HCT116 (cell line): ENCODE results near the gene MYH15. TPM values are rescaled to one million over a fixed set of nuclear protein-coding genes. Genes with fewer than 3 reads are reported as not detected.

Experiments used
- ATAC-seq: fragments of 200-7000 bp; cut with Tn5 transposase; 2 replicates; pipeline ENCODE4 v1.9.1; 2020; ENCODE audit warnings: mild to moderate bottlenecking, moderate library complexity
- BruUV-seq: library from RNA; stranded (reverse); fragments of 400-500 nt; replicated peaks from 2 replicates; lab custom pipeline; 2021; lab: Mats Ljungman, UMichigan
- CTCF ChIA-PET: fragments of 300-600 bp; sonication (Branson Sonifier 250); formaldehyde crosslinking; loops from one replicate; lab custom pipeline; 2021; ENCODE audit warnings: antibody characterized with exemption; lab: Charles Lee
- POLR2A ChIA-PET: fragments of 300-600, 350-600 bp; sonication (Branson Sonifier 250); formaldehyde crosslinking; loops from one replicate; lab custom pipeline; 2021; ENCODE audit warnings: antibody characterized with exemption; lab: Charles Lee
- RAD21 ChIA-PET, 2 experiments: fragments of 300-600 bp; sonication (Branson Sonifier 250); formaldehyde crosslinking; loops; one replicate each; lab custom pipeline; 2023; ENCODE audit warnings: low total read pairs in 2 of 2; ENCODE audit not compliant: uncharacterized antibody in 2 of 2, unreplicated experiment in 2 of 2, low non-redundant PET in 1 of 2; lab: Charles Lee
- DNase-seq: peaks from one replicate; pipeline ENCODE4 v3.0.0-alpha.2; 2010; ENCODE audit warnings: low read depth, low spot score
- H2AFZ ChIP-seq: fragments of 200-600 bp; shearing (Covaris generic), sonication (generic); 2 replicates; pipeline ENCODE4 v1.6.1; 2017; ENCODE audit warnings: low read depth, mixed run types, mixed read lengths, antibody characterized with exemption, low read length; ENCODE audit not compliant: poor library complexity, severe bottlenecking
- H3K27ac ChIP-seq: 2 replicates; pipeline ENCODE4 v1.5.1; 2012; ENCODE audit warnings: low read depth, low read length
- H3K27me3 ChIP-seq: fragments of 200-600 bp; sonication (generic); 2 replicates; pipeline ENCODE4 v1.6.1; 2016; ENCODE audit warnings: mixed run types, low read length, mixed read lengths; ENCODE audit not compliant: insufficient read depth
- H3K36me3 ChIP-seq, 2 experiments: fragments of 200-500 bp in 1 of 2; fragments of 200-600 bp in 1 of 2; sonication (Bioruptor generic) in 1 of 2; sonication (generic) in 1 of 2; 2 replicates each; pipeline versions ENCODE4 v1.5.1 to v1.6.1; 2014 to 2016; ENCODE audit warnings: low read length in 2 of 2, inconsistent platforms in 1 of 2, mixed read lengths in 1 of 2, mixed run types in 1 of 2; ENCODE audit not compliant: insufficient read depth in 2 of 2, control insufficient read depth in 1 of 2
- H3K4me1 ChIP-seq, 2 experiments: fragments of 200-600 bp in 1 of 2; sonication (generic) in 1 of 2; 2 replicates each; pipeline versions ENCODE4 v1.5.1 to v1.6.1; 2012 to 2017; ENCODE audit warnings: low read length in 2 of 2, inconsistent platforms in 1 of 2, mild to moderate bottlenecking in 1 of 2, mixed read lengths in 1 of 2, mixed run types in 1 of 2, moderate library complexity in 1 of 2; ENCODE audit not compliant: insufficient read depth in 2 of 2, control insufficient read depth in 1 of 2
- H3K4me2 ChIP-seq: fragments of 200-600 bp; sonication (generic); 2 replicates; pipeline ENCODE4 v1.6.1; 2017; ENCODE audit warnings: mixed run types, low read length, mixed read lengths
- H3K4me3 ChIP-seq, 2 experiments: fragments of 200-600 bp in 1 of 2; sonication (generic) in 1 of 2; replicated peaks in 1 of 2; 2 replicates each; pipeline ENCODE4 v1.5.1; 2011 to 2016; ENCODE audit warnings: low read length in 2 of 2, control low read depth in 1 of 2, low read depth in 1 of 2, mild to moderate bottlenecking in 1 of 2, mixed read lengths in 1 of 2, mixed run types in 1 of 2
- H3K79me2 ChIP-seq: fragments of 200-600 bp; sonication (generic); 2 replicates; pipeline ENCODE4 v1.6.1; 2017; ENCODE audit warnings: mild to moderate bottlenecking, mixed run types, low read length, moderate library complexity, mixed read lengths; ENCODE audit not compliant: insufficient read depth
- H3K9ac ChIP-seq: fragments of 200-600 bp; sonication (generic); 2 replicates; pipeline ENCODE4 v1.6.1; 2016; ENCODE audit warnings: low read length, mixed read lengths
- H3K9me2 ChIP-seq: fragments of 200-600 bp; sonication (generic), shearing (Covaris generic); 2 replicates; pipeline ENCODE4 v1.6.1; 2017; ENCODE audit warnings: mixed run types, mild to moderate bottlenecking, moderate library complexity; ENCODE audit not compliant: insufficient read depth
- H3K9me3 ChIP-seq, 2 experiments: fragments of 200-500 bp in 1 of 2; fragments of 200-600 bp in 1 of 2; sonication (Bioruptor generic) in 1 of 2; sonication (generic) in 1 of 2; 2 replicates each; pipeline ENCODE4 v1.6.1; 2014 to 2017; ENCODE audit warnings: low read length in 2 of 2, mixed read lengths in 2 of 2, inconsistent platforms in 1 of 2, low read depth in 1 of 2, mild to moderate bottlenecking in 1 of 2, mixed run types in 1 of 2, moderate library complexity in 1 of 2; ENCODE audit not compliant: control insufficient read depth in 1 of 2, insufficient read depth in 1 of 2
- H4K20me1 ChIP-seq: fragments of 200-600 bp; sonication (generic), shearing (Covaris generic); 2 replicates; pipeline ENCODE4 v1.6.1; 2017; ENCODE audit warnings: mixed run types, mild to moderate bottlenecking, moderate library complexity; ENCODE audit not compliant: insufficient read depth
- ATF3 ChIP-seq: IDR thresholded peaks from 2 replicates; pipeline ENCODE4 v1.6.1; 2012
- CBX3 ChIP-seq: IDR thresholded peaks from 2 replicates; pipeline ENCODE4 v1.6.1; 2012; ENCODE audit warnings: low read depth
- CEBPB ChIP-seq: IDR thresholded peaks from 2 replicates; pipeline ENCODE4 v1.6.1; 2012; ENCODE audit warnings: low read depth
- EGR1 ChIP-seq: IDR thresholded peaks from 2 replicates; pipeline ENCODE4 v1.6.1; 2012; ENCODE audit warnings: low read depth
- ELF1 ChIP-seq: IDR thresholded peaks from 2 replicates; pipeline ENCODE4 v1.6.1; 2012; ENCODE audit warnings: low read depth, borderline replicate concordance
- EZH2 ChIP-seq: fragments of 200-600 bp; sonication (generic); IDR thresholded peaks from 2 replicates; pipeline ENCODE4 v1.6.1; 2017; ENCODE audit warnings: antibody characterized with exemption, mixed run types
- JUND ChIP-seq: IDR thresholded peaks from 2 replicates; pipeline ENCODE4 v1.6.1; 2012
- POLR2A ChIP-seq: IDR thresholded peaks from 2 replicates; pipeline ENCODE4 v1.7.0; 2011; ENCODE audit warnings: borderline replicate concordance; ENCODE audit not compliant: insufficient read depth, insufficient read length; ENCODE audit errors: extremely low read depth
- RAD21 ChIP-seq: IDR thresholded peaks from 2 replicates; pipeline ENCODE4 v1.6.1; 2012; ENCODE audit warnings: low read depth, mild to moderate bottlenecking
- ZFX ChIP-seq: fragments of 450-650 bp; IDR thresholded peaks from 2 replicates; pipeline ENCODE4 v1.6.1; 2017
- ZNF274 ChIP-seq: fragments of 200-500 bp; sonication (Bioruptor generic); IDR thresholded peaks from 2 replicates; pipeline ENCODE4 v1.6.1; 2014; ENCODE audit warnings: mild to moderate bottlenecking, low read depth, low read length, inconsistent platforms
- intact Hi-C: fragments of 100-400 bp; cut with micrococcal nuclease; formaldehyde crosslinking; loops from 2 replicates; pipeline ENCODE4 v1.10.0; 2022
- total RNA-seq: library from RNA; stranded (reverse); gene quantifications from one replicate; pipeline ENCODE4 v1.2.1, GENCODE V29; 2021; ENCODE audit not compliant: unreplicated experiment
- TF ChIP-seq, protein P1 (sequence below), 3 experiments: fragments of 200-600 bp in 1 of 3; sonication (generic) in 1 of 3; IDR thresholded peaks in 2 of 3; conservative IDR thresholded peaks in 1 of 3; 2 replicates each; pipeline ENCODE4 v1.5.1; 2012 to 2017; ENCODE audit warnings: low read depth in 2 of 3, low read length in 2 of 3, antibody characterized with exemption in 1 of 3, borderline replicate concordance in 1 of 3, control low read depth in 1 of 3, mild to moderate bottlenecking in 1 of 3, mixed read lengths in 1 of 3, mixed run types in 1 of 3, moderate library complexity in 1 of 3; ENCODE audit not compliant: insufficient read depth in 1 of 3
- TF ChIP-seq, protein P2 (sequence below): IDR thresholded peaks from 2 replicates; pipeline ENCODE4 v1.6.1; 2012
- TF ChIP-seq, protein P3 (sequence below): IDR thresholded peaks from 2 replicates; pipeline ENCODE4 v1.6.1; 2012; ENCODE audit warnings: low read depth

The MYH15 gene
- total RNA-seq, 1 experiment from 2014 or later = 11.2 TPM

DNA sequence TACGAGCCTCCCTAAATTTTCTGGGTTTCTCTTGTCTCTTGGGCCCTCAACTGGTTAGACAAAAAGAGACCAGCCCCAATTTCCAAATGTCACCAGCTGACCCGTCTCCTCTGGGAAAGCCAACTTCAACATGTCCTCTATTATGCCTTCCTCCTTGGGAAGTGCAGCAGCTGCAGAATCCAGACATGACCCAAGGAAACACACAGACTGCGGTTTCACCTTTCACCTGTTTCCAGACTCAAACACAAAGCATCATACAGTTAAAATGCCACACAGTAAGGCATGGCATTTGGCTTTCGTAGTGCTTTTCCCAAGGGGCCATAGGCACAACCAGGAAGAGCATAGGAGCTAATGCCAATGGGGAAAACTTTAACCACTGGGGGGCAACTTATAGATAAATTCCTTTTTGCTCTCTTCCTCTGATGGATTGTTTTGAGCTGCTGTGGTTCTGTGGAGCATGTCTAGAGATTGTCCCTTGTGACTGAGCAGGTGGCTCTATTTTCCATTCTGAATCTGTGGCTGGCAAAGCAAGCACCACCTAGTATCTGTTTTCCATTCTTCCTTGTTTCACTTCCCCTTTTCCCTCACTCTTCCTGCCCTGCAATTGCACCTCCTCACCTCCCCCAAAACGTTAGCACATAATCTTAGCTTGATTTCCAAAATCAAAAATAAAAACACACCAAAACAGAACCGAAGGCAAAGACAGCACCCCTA is 164.7 kb downstream of the MYH15 start:
- no TSS peak for BruUV-seq
- POLR2A ChIA-PET = no interaction called here
- Histone ChIP-seq H2AFZ (no peak overlapping the region), H4K20me1 (no peaks in the 10 kb centered on the region), H3K27me3 (no peaks in the 10 kb centered on the region), H3K4me3 (no peak overlapping the region), H3K4me2 (no peak overlapping the region), H3K9me3 (no peaks in the 10 kb centered on the region), H3K36me3 (no peaks in the 10 kb centered on the region), H3K9me2 (no peaks in the 10 kb centered on the region), H3K27ac (no peak overlapping the region), H3K4me1 (no peaks in the 10 kb centered on the region), H3K79me2 (no peaks in the 10 kb centered on the region), H3K9ac (no peak overlapping the region)
- RAD21 ChIA-PET = no interaction called here
- intact Hi-C loops = no loop called here
- CTCF ChIA-PET = no interaction called here
- ATAC-seq = no peak
- TF ChIP-seq, protein P1, sequence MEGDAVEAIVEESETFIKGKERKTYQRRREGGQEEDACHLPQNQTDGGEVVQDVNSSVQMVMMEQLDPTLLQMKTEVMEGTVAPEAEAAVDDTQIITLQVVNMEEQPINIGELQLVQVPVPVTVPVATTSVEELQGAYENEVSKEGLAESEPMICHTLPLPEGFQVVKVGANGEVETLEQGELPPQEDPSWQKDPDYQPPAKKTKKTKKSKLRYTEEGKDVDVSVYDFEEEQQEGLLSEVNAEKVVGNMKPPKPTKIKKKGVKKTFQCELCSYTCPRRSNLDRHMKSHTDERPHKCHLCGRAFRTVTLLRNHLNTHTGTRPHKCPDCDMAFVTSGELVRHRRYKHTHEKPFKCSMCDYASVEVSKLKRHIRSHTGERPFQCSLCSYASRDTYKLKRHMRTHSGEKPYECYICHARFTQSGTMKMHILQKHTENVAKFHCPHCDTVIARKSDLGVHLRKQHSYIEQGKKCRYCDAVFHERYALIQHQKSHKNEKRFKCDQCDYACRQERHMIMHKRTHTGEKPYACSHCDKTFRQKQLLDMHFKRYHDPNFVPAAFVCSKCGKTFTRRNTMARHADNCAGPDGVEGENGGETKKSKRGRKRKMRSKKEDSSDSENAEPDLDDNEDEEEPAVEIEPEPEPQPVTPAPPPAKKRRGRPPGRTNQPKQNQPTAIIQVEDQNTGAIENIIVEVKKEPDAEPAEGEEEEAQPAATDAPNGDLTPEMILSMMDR (IDR thresholded peaks at IDR 0.05 in 2 of 3, conservative IDR thresholded peaks at IDR 0.05 in 1 of 3; ENCODE audit: borderline replicate concordance in 1 of 3, insufficient read depth in 1 of 3, low read depth in 2 of 3, low read length in 2 of 3) = no peak
- no peak for TF ChIP-seq ZFX
- TF ChIP-seq, protein P2, sequence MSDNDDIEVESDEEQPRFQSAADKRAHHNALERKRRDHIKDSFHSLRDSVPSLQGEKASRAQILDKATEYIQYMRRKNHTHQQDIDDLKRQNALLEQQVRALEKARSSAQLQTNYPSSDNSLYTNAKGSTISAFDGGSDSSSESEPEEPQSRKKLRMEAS = no peak
- TF ChIP-seq ELF1 = no peak
- TF ChIP-seq CEBPB = no peak
- no peak for TF ChIP-seq CBX3
- no peak for TF ChIP-seq JUND
- no peak for TF ChIP-seq POLR2A
- TF ChIP-seq EGR1 = no peak
- TF ChIP-seq RAD21 = no peak
- TF ChIP-seq EZH2 = no peak
- TF ChIP-seq, protein P3, sequence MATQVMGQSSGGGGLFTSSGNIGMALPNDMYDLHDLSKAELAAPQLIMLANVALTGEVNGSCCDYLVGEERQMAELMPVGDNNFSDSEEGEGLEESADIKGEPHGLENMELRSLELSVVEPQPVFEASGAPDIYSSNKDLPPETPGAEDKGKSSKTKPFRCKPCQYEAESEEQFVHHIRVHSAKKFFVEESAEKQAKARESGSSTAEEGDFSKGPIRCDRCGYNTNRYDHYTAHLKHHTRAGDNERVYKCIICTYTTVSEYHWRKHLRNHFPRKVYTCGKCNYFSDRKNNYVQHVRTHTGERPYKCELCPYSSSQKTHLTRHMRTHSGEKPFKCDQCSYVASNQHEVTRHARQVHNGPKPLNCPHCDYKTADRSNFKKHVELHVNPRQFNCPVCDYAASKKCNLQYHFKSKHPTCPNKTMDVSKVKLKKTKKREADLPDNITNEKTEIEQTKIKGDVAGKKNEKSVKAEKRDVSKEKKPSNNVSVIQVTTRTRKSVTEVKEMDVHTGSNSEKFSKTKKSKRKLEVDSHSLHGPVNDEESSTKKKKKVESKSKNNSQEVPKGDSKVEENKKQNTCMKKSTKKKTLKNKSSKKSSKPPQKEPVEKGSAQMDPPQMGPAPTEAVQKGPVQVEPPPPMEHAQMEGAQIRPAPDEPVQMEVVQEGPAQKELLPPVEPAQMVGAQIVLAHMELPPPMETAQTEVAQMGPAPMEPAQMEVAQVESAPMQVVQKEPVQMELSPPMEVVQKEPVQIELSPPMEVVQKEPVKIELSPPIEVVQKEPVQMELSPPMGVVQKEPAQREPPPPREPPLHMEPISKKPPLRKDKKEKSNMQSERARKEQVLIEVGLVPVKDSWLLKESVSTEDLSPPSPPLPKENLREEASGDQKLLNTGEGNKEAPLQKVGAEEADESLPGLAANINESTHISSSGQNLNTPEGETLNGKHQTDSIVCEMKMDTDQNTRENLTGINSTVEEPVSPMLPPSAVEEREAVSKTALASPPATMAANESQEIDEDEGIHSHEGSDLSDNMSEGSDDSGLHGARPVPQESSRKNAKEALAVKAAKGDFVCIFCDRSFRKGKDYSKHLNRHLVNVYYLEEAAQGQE = no peak
- TF ChIP-seq ZNF274 = no peak
- no peak for TF ChIP-seq ATF3
- no peak for DNase-seq
